HCT116 (cell line): ENCODE data around the gene GLP2R. TPM values are rescaled to one million over a fixed set of nuclear protein-coding genes. Genes with fewer than 3 reads are reported as not detected.

Source experiments
- ATAC-seq: fragments of 200-7000 bp; cut with Tn5 transposase; 2 replicates; pipeline ENCODE4 v1.9.1; 2020; ENCODE audit warnings: mild to moderate bottlenecking, moderate library complexity
- BruUV-seq: library from RNA; stranded (reverse); fragments of 400-500 nt; replicated peaks from 2 replicates; lab custom pipeline; 2021; lab: Mats Ljungman, UMichigan
- CTCF ChIA-PET: fragments of 300-600 bp; sonication (Branson Sonifier 250); formaldehyde crosslinking; loops from one replicate; lab custom pipeline; 2021; ENCODE audit warnings: antibody characterized with exemption; lab: Charles Lee
- POLR2A ChIA-PET: fragments of 300-600, 350-600 bp; sonication (Branson Sonifier 250); formaldehyde crosslinking; loops from one replicate; lab custom pipeline; 2021; ENCODE audit warnings: antibody characterized with exemption; lab: Charles Lee
- RAD21 ChIA-PET, 2 experiments: fragments of 300-600 bp; sonication (Branson Sonifier 250); formaldehyde crosslinking; loops; one replicate each; lab custom pipeline; 2023; ENCODE audit warnings: low total read pairs in 2 of 2; ENCODE audit not compliant: uncharacterized antibody in 2 of 2, unreplicated experiment in 2 of 2, low non-redundant PET in 1 of 2; lab: Charles Lee
- DNase-seq: peaks from one replicate; pipeline ENCODE4 v3.0.0-alpha.2; 2010; ENCODE audit warnings: low read depth, low spot score
- H2AFZ ChIP-seq: fragments of 200-600 bp; shearing (Covaris generic), sonication (generic); 2 replicates; pipeline ENCODE4 v1.6.1; 2017; ENCODE audit warnings: low read depth, mixed run types, mixed read lengths, antibody characterized with exemption, low read length; ENCODE audit not compliant: poor library complexity, severe bottlenecking
- H3K27ac ChIP-seq: 2 replicates; pipeline ENCODE4 v1.5.1; 2012; ENCODE audit warnings: low read depth, low read length
- H3K27me3 ChIP-seq: fragments of 200-600 bp; sonication (generic); 2 replicates; pipeline ENCODE4 v1.6.1; 2016; ENCODE audit warnings: mixed run types, low read length, mixed read lengths; ENCODE audit not compliant: insufficient read depth
- H3K36me3 ChIP-seq, 2 experiments: fragments of 200-500 bp in 1 of 2; fragments of 200-600 bp in 1 of 2; sonication (Bioruptor generic) in 1 of 2; sonication (generic) in 1 of 2; 2 replicates each; pipeline versions ENCODE4 v1.5.1 to v1.6.1; 2014 to 2016; ENCODE audit warnings: low read length in 2 of 2, inconsistent platforms in 1 of 2, mixed read lengths in 1 of 2, mixed run types in 1 of 2; ENCODE audit not compliant: insufficient read depth in 2 of 2, control insufficient read depth in 1 of 2
- H3K4me1 ChIP-seq, 2 experiments: fragments of 200-600 bp in 1 of 2; sonication (generic) in 1 of 2; 2 replicates each; pipeline versions ENCODE4 v1.5.1 to v1.6.1; 2012 to 2017; ENCODE audit warnings: low read length in 2 of 2, inconsistent platforms in 1 of 2, mild to moderate bottlenecking in 1 of 2, mixed read lengths in 1 of 2, mixed run types in 1 of 2, moderate library complexity in 1 of 2; ENCODE audit not compliant: insufficient read depth in 2 of 2, control insufficient read depth in 1 of 2
- H3K4me2 ChIP-seq: fragments of 200-600 bp; sonication (generic); 2 replicates; pipeline ENCODE4 v1.6.1; 2017; ENCODE audit warnings: mixed run types, low read length, mixed read lengths
- H3K4me3 ChIP-seq, 2 experiments: fragments of 200-600 bp in 1 of 2; sonication (generic) in 1 of 2; replicated peaks in 1 of 2; 2 replicates each; pipeline ENCODE4 v1.5.1; 2011 to 2016; ENCODE audit warnings: low read length in 2 of 2, control low read depth in 1 of 2, low read depth in 1 of 2, mild to moderate bottlenecking in 1 of 2, mixed read lengths in 1 of 2, mixed run types in 1 of 2
- H3K79me2 ChIP-seq: fragments of 200-600 bp; sonication (generic); 2 replicates; pipeline ENCODE4 v1.6.1; 2017; ENCODE audit warnings: mild to moderate bottlenecking, mixed run types, low read length, moderate library complexity, mixed read lengths; ENCODE audit not compliant: insufficient read depth
- H3K9ac ChIP-seq: fragments of 200-600 bp; sonication (generic); 2 replicates; pipeline ENCODE4 v1.6.1; 2016; ENCODE audit warnings: low read length, mixed read lengths
- H3K9me2 ChIP-seq: fragments of 200-600 bp; sonication (generic), shearing (Covaris generic); 2 replicates; pipeline ENCODE4 v1.6.1; 2017; ENCODE audit warnings: mixed run types, mild to moderate bottlenecking, moderate library complexity; ENCODE audit not compliant: insufficient read depth
- H3K9me3 ChIP-seq, 2 experiments: fragments of 200-500 bp in 1 of 2; fragments of 200-600 bp in 1 of 2; sonication (Bioruptor generic) in 1 of 2; sonication (generic) in 1 of 2; 2 replicates each; pipeline ENCODE4 v1.6.1; 2014 to 2017; ENCODE audit warnings: low read length in 2 of 2, mixed read lengths in 2 of 2, inconsistent platforms in 1 of 2, low read depth in 1 of 2, mild to moderate bottlenecking in 1 of 2, mixed run types in 1 of 2, moderate library complexity in 1 of 2; ENCODE audit not compliant: control insufficient read depth in 1 of 2, insufficient read depth in 1 of 2
- H4K20me1 ChIP-seq: fragments of 200-600 bp; sonication (generic), shearing (Covaris generic); 2 replicates; pipeline ENCODE4 v1.6.1; 2017; ENCODE audit warnings: mixed run types, mild to moderate bottlenecking, moderate library complexity; ENCODE audit not compliant: insufficient read depth
- ATF3 ChIP-seq: IDR thresholded peaks from 2 replicates; pipeline ENCODE4 v1.6.1; 2012
- CTCF ChIP-seq, 3 experiments: fragments of 200-600 bp in 1 of 3; sonication (generic) in 1 of 3; IDR thresholded peaks in 2 of 3; conservative IDR thresholded peaks in 1 of 3; 2 replicates each; pipeline ENCODE4 v1.5.1; 2012 to 2017; ENCODE audit warnings: low read depth in 2 of 3, low read length in 2 of 3, antibody characterized with exemption in 1 of 3, borderline replicate concordance in 1 of 3, control low read depth in 1 of 3, mild to moderate bottlenecking in 1 of 3, mixed read lengths in 1 of 3, mixed run types in 1 of 3, moderate library complexity in 1 of 3; ENCODE audit not compliant: insufficient read depth in 1 of 3
- ELF1 ChIP-seq: IDR thresholded peaks from 2 replicates; pipeline ENCODE4 v1.6.1; 2012; ENCODE audit warnings: low read depth, borderline replicate concordance
- FOSL1 ChIP-seq: IDR thresholded peaks from 2 replicates; pipeline ENCODE4 v1.6.1; 2012; ENCODE audit warnings: low read depth
- MAX ChIP-seq: IDR thresholded peaks from 2 replicates; pipeline ENCODE4 v1.6.1; 2012
- POLR2A ChIP-seq: IDR thresholded peaks from 2 replicates; pipeline ENCODE4 v1.7.0; 2011; ENCODE audit warnings: borderline replicate concordance; ENCODE audit not compliant: insufficient read depth, insufficient read length; ENCODE audit errors: extremely low read depth
- POLR2AphosphoS5 ChIP-seq: IDR thresholded peaks from 2 replicates; pipeline ENCODE4 v1.6.1; 2011; ENCODE audit warnings: mild to moderate bottlenecking, low read depth, low read length, moderate library complexity
- REST ChIP-seq: IDR thresholded peaks from 2 replicates; pipeline ENCODE4 v1.6.1; 2012; ENCODE audit warnings: low read depth
- SIN3A ChIP-seq: IDR thresholded peaks from 2 replicates; pipeline ENCODE4 v1.6.1; 2012; ENCODE audit warnings: low read depth
- SP1 ChIP-seq: IDR thresholded peaks from 2 replicates; pipeline ENCODE4 v1.6.1; 2012; ENCODE audit warnings: low read depth
- TCF7L2 ChIP-seq: IDR thresholded peaks from 2 replicates; pipeline ENCODE4 v1.7.0; 2011; ENCODE audit warnings: borderline replicate concordance, inconsistent platforms; ENCODE audit not compliant: insufficient read depth, insufficient read length; ENCODE audit errors: extremely low read depth
- ZBTB33 ChIP-seq: IDR thresholded peaks from 2 replicates; pipeline ENCODE4 v1.6.1; 2011; ENCODE audit warnings: mild to moderate bottlenecking, low read length, moderate library complexity; ENCODE audit not compliant: insufficient replicate concordance; ENCODE audit errors: extremely low read depth
- intact Hi-C: fragments of 100-400 bp; cut with micrococcal nuclease; formaldehyde crosslinking; loops from 2 replicates; pipeline ENCODE4 v1.10.0; 2022
- total RNA-seq: library from RNA; stranded (reverse); gene quantifications from one replicate; pipeline ENCODE4 v1.2.1, GENCODE V29; 2021; ENCODE audit not compliant: unreplicated experiment

Gene GLP2R
- total RNA-seq, 1 experiment from 2014 or later = not detected

- H3K36me3 ChIP-seq = no peaks in the 10 kb centered on the region
- no peaks in the 10 kb centered on the region for H3K9me3 ChIP-seq
- H2AFZ ChIP-seq = no peak overlapping the region
- H4K20me1 ChIP-seq = no peaks in the 10 kb centered on the region
- H3K4me2 ChIP-seq = no peak overlapping the region
- no peak for DNase-seq
- POLR2A ChIA-PET = no interaction called here
- ATAC-seq = no peak
- H3K27me3 ChIP-seq = no peaks in the 10 kb centered on the region
- H3K79me2 ChIP-seq = no peaks in the 10 kb centered on the region
- intact Hi-C loops = no loop called here
- no TSS peak for BruUV-seq
- 0 out of 4 replicates have a peak, but pooled peaks cover 0 to 3% of the 10 kb centered on the region in 2 experiments for H3K4me1 ChIP-seq
- no peak overlapping the region for H3K4me3 ChIP-seq
- no peak for TF ChIP-seq CTCF (IDR thresholded peaks at IDR 0.05 in 2 of 3, conservative IDR thresholded peaks at IDR 0.05 in 1 of 3; ENCODE audit: borderline replicate concordance in 1 of 3, insufficient read depth in 1 of 3, low read depth in 2 of 3, low read length in 2 of 3)
- TF ChIP-seq MAX = no peak
- no peak for TF ChIP-seq REST
- no peak for TF ChIP-seq ATF3
- TF ChIP-seq TCF7L2 = no peak
- no peak for TF ChIP-seq ELF1
- no peak for TF ChIP-seq SP1
- no peak for TF ChIP-seq FOSL1
- TF ChIP-seq SIN3A = no peak
- no peak for TF ChIP-seq POLR2AphosphoS5
- no peak for TF ChIP-seq ZBTB33
- no peak for TF ChIP-seq POLR2A
- H3K9ac ChIP-seq = no peak overlapping the region
- CTCF ChIA-PET = no interaction called here
- H3K27ac ChIP-seq = no peak overlapping the region
- no peaks in the 10 kb centered on the region for H3K9me2 ChIP-seq
- RAD21 ChIA-PET = no interaction called here
Observed at GRCh38 chr17:9811086-9811485, 14.6 kb upstream of the GLP2R start.
